Breast epithelium (tissue), 4 donors: ENCODE results near the gene NRP1. TPM values are rescaled to one million over a fixed set of nuclear protein-coding genes. Genes with fewer than 3 reads are reported as not detected.

Source experiments
- DNase-seq, 2 donors: peaks; one replicate each; pipeline ENCODE4 v3.0.0-alpha.2; 2019; ENCODE audit warnings: low spot score in 2 of 2
- H3K27ac ChIP-seq, 2 donors: fragments of 200-600 bp; sonication (generic) in 1 of 2; one replicate each; pipeline ENCODE4 v1.5.1; 2016 to 2019; ENCODE audit warnings: mild to moderate bottlenecking in 1 of 2
- H3K27me3 ChIP-seq, 2 donors: fragments of 200-600 bp; sonication (generic) in 1 of 2; one replicate each; pipeline versions ENCODE4 v1.5.1 to v1.6.0; 2017 to 2019; ENCODE audit warnings: control low read depth in 1 of 2, mild to moderate bottlenecking in 1 of 2
- H3K36me3 ChIP-seq: fragments of 200-600 bp; one replicate; pipeline ENCODE4 v1.5.1; 2019
- H3K4me1 ChIP-seq, 2 donors: fragments of 200-600 bp; sonication (generic); one replicate each; pipeline ENCODE4 v1.5.1; 2016 to 2019; ENCODE audit warnings: control low read depth in 1 of 2
- H3K4me3 ChIP-seq, 3 donors: fragments of 200-600 bp; sonication (generic); 1 replicate in 2 of 3; 2 replicates in 1 of 3; pipeline ENCODE4 v1.5.1; 2016 to 2019; ENCODE audit warnings: mild to moderate bottlenecking in 3 of 3, moderate library complexity in 2 of 3
- H3K9me3 ChIP-seq, 2 donors: fragments of 200-600 bp; sonication (generic) in 1 of 2; one replicate each; pipeline ENCODE4 v1.5.1; 2016 to 2019; ENCODE audit warnings: control low read depth in 1 of 2
- POLR2A ChIP-seq: fragments of 450-650 bp; IDR thresholded peaks from one replicate; pipeline ENCODE4 v1.6.1; 2016; ENCODE audit warnings: antibody characterized with exemption, mild to moderate bottlenecking, moderate library complexity
- POLR2AphosphoS5 ChIP-seq, 3 donors: sonication (generic); formaldehyde crosslinking; IDR thresholded peaks; one replicate each; pipeline ENCODE4 v1.6.1; 2017; ENCODE audit warnings: antibody characterized with exemption in 3 of 3
- intact Hi-C: fragments of 100-400 bp; cut with DNase I; formaldehyde crosslinking; loops from one replicate; pipeline ENCODE4 v1.15.1; 2023; ENCODE audit warnings: low total_unique reads
- total RNA-seq, 3 donors: library from RNA; depleted of rRNA; stranded (reverse); fragments of >200 nt; gene quantifications; one replicate each; pipeline ENCODE4 v1.1.0, GENCODE V29; 2016
- TF ChIP-seq, protein P1 (sequence below), 3 donors: fragments of 450-650 bp; IDR thresholded peaks; one replicate each; pipeline ENCODE4 v1.5.1; 2016 to 2017; ENCODE audit warnings: antibody characterized with exemption in 3 of 3, mild to moderate bottlenecking in 3 of 3, moderate library complexity in 3 of 3

NRP1 gene
- total RNA-seq, 3 donors from 2014 or later: 50.8 to 76.0 (median 74.7) TPM

DNA sequence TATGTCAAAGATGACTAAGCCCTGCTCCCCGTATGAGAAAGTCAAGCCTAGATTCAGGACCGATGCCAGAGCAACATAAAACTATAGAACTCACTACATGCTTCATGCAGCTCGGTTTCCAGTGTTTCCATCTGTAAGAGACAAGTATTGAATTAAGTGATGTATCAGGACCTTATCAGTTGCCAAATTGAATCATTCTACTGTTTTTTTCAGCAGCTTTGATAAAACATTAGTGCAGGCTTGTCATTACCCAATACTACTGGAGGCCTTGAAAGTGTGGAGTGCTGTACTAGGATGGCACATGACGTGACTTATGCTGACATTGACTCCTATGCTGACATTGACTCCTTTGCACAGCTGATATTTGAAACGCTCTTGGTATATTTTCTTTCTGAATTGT is 10.8 kb upstream of the NRP1 start:
- no peaks in the 10 kb centered on the region for H3K27me3 ChIP-seq
- H3K36me3 ChIP-seq: no peaks in the 10 kb centered on the region
- no peak for DNase-seq
- no peak overlapping the region for H3K27ac ChIP-seq
- no peaks in the 10 kb centered on the region for H3K4me1 ChIP-seq
- no peak overlapping the region for H3K4me3 ChIP-seq
- H3K9me3 ChIP-seq: no peaks in the 10 kb centered on the region
- intact Hi-C loops: loop anchor here (5.0 to 10.0 kb wide), 2 partner anchors 130 to 532 kb away; no protein-coding TSS in a partner anchor
- no peak for TF ChIP-seq POLR2A
- no peak for TF ChIP-seq POLR2AphosphoS5 (IDR thresholded peaks at IDR 0.05)
- TF ChIP-seq, protein P1, sequence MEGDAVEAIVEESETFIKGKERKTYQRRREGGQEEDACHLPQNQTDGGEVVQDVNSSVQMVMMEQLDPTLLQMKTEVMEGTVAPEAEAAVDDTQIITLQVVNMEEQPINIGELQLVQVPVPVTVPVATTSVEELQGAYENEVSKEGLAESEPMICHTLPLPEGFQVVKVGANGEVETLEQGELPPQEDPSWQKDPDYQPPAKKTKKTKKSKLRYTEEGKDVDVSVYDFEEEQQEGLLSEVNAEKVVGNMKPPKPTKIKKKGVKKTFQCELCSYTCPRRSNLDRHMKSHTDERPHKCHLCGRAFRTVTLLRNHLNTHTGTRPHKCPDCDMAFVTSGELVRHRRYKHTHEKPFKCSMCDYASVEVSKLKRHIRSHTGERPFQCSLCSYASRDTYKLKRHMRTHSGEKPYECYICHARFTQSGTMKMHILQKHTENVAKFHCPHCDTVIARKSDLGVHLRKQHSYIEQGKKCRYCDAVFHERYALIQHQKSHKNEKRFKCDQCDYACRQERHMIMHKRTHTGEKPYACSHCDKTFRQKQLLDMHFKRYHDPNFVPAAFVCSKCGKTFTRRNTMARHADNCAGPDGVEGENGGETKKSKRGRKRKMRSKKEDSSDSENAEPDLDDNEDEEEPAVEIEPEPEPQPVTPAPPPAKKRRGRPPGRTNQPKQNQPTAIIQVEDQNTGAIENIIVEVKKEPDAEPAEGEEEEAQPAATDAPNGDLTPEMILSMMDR (IDR thresholded peaks at IDR 0.05): no peak

DNA sequence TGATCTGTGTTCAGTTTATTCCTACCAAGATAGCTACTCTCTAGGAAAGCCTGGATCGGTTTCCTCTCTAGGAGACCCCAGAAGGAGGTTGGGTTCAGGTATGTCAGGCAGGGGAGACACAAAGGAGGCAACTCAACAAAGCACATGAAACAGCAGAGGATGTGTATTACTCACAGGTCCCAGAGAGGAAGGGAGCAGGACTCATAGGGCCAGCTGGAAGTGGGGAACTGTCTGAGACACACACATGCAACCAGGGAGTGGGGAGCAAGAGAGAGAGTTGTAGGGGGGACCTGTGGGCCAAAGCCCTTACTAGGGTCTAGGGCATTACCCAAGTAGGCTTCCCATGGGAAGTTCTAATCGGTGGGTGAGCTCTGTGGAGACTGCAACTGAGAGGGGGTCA is 10.2 kb upstream of the NRP1 start:
- Histone ChIP-seq H3K4me3 (no peak overlapping the region), H3K4me1 (no peaks in the 10 kb centered on the region), H3K27me3 (no peaks in the 10 kb centered on the region), H3K27ac (no peak overlapping the region), H3K9me3 (no peaks in the 10 kb centered on the region), H3K36me3 (no peaks in the 10 kb centered on the region)
- no peak for TF ChIP-seq POLR2AphosphoS5 (IDR thresholded peaks at IDR 0.05)
- TF ChIP-seq, protein P1 (IDR thresholded peaks at IDR 0.05): no peak
- no peak for TF ChIP-seq POLR2A
- intact Hi-C loops: loop anchor here (5.0 to 10.0 kb wide), 2 partner anchors 130 to 533 kb away; no protein-coding TSS in a partner anchor
- DNase-seq: no peak

DNA sequence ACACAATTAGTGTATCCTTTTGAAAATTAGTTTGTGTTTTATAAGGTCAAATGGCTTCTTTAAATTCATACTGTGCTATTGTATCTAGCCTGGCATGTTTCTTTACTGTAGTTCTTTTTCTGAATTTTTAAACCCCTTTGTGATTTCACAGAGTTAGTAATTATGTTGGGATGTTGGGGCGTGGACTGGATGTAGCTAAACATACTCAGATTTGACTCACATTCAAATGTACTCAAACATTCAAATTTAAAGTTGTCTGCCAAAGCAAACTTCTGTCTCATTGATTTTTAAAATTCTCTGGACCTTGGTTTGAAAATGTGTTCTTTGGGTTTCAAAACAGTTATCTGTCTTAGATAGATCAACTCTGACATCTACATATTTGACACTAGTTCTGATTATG is 7.2 kb upstream of the NRP1 start:
- H3K9me3 ChIP-seq: no peaks in the 10 kb centered on the region
- TF ChIP-seq, protein P1 (IDR thresholded peaks at IDR 0.05): no peak
- TF ChIP-seq POLR2AphosphoS5 (IDR thresholded peaks at IDR 0.05): no peak
- no peak for TF ChIP-seq POLR2A
- H3K27me3 ChIP-seq: no peaks in the 10 kb centered on the region
- no peak for DNase-seq
- H3K27ac ChIP-seq: no peak overlapping the region
- intact Hi-C loops: loop anchor here (10.0 kb wide), 1 partner anchor 133 kb away; no protein-coding TSS in a partner anchor
- H3K36me3 ChIP-seq: no peaks in the 10 kb centered on the region
- no peak overlapping the region for H3K4me3 ChIP-seq
- no peaks in the 10 kb centered on the region for H3K4me1 ChIP-seq

DNA sequence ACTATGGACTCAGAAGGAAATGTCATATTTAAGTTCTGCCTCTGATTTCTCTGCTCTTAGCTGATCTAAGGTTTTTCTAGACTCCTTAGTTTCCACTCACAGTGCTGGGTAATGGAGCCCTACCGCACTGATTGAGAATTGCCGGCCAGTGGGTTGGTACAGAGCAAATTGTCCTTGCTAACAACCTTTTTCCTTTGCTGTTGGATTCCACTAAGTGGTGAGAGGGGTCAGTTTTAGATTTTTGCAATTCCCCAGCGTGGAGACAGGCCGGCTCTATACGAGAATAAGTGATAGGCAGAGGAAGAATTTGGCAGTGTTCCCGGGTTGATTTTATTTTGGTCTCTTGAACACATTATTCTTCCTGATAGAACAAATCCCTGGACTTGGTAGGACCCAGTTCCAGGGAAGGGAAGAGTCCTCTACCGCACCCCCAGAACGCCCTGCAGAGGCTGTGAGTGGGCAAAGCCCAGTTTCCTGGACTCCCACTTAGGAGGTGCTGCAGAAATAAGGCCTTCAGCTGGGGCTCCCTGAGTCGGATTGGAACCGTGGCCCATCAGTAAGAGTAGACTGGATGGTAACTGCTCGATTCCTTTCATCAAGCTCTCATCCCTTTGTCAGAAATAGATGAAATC is 3.0 kb upstream of the NRP1 start:
- Histone ChIP-seq H3K4me1 (no peaks in the 10 kb centered on the region), H3K9me3 (no peaks in the 10 kb centered on the region), H3K4me3 (peak overlapping the region; percentile 75 to 82 (median 75)), H3K27me3 (no peaks in the 10 kb centered on the region), H3K36me3 (no peaks in the 10 kb centered on the region), H3K27ac (peak overlapping the region; percentile 84 to 94)
- no peak for DNase-seq
- TF ChIP-seq POLR2A: no peak
- TF ChIP-seq, protein P1 (IDR thresholded peaks at IDR 0.05): peak; percentile 7 to 26 (median 24)
- intact Hi-C loops: loop anchor here (5.0 kb wide), 1 partner anchor 1400 kb away; no protein-coding TSS in a partner anchor

DNA sequence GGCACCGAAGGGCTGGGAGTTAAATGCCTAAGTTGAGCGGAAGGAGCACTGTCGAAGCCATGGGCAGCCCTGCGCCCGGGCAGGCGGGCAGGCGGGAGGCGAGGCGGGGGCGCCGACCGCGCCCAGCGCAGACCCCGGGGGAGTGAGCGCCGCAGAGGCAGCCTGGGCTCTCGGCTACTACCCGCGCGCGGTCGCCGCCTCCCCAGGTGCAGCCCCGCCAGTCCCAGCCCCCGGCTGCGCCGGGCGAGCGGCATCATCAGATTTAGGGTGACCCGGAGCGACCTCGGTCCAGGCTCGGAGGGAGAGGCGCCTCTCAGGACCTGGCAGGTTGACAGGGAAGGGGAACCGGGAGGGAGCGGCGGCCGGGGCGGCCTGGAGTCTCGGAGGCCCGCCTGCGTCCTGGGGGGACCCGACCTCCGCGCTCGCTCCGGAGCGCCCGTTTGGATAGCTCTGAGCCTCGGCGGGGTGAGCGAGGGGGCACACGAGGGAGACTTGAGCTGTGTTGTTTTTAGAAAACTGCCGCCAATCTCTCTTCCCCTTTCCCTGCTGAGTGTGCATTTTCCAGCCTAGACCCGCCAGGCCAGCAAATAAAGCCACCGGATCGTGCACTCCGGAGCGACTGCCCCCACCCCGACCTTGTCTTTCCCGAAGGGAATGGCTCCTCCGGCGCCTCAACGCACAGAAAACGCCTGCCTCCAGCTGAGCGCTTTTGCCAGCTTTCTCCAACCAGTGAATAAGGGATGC is 2.3 kb upstream of the NRP1 start:
- peak overlapping the region; percentile 84 to 94 for H3K27ac ChIP-seq
- peak overlapping the region; percentile 75 to 82 (median 75) for H3K4me3 ChIP-seq
- intact Hi-C loops: loop anchor here (5.0 kb wide), 1 partner anchor 1401 kb away; no protein-coding TSS in a partner anchor
- no peak for DNase-seq
- no peaks in the 10 kb centered on the region for H3K27me3 ChIP-seq
- TF ChIP-seq, protein P1 (IDR thresholded peaks at IDR 0.05): no peak
- TF ChIP-seq POLR2AphosphoS5 (IDR thresholded peaks at IDR 0.05): no peak
- no peak for TF ChIP-seq POLR2A
- no peaks in the 10 kb centered on the region for H3K9me3 ChIP-seq
- H3K4me1 ChIP-seq: no peaks in the 10 kb centered on the region
- H3K36me3 ChIP-seq: no peaks in the 10 kb centered on the region
